Common myeloid progenitor, CD34-positive (primary cell): ENCODE measurements around the gene ANO2.

Source experiments
- CTCF ChIA-PET: fragments of 350-600 bp; sonication (Branson Sonifier 250); formaldehyde crosslinking; loops from one replicate; lab custom pipeline; 2021; ENCODE audit warnings: antibody characterized with exemption; lab: Charles Lee
- POLR2A ChIA-PET: fragments of 350-600 bp; sonication (Branson Sonifier 250); formaldehyde crosslinking; loops from one replicate; lab custom pipeline; 2021; ENCODE audit warnings: antibody characterized with exemption; lab: Charles Lee
- DNase-seq, 3 donors: peaks; one replicate each; pipeline versions ENCODE4 v3.0.0 to v3.0.0-alpha.2; 2013
- H3K27ac ChIP-seq, 2 experiments: 1 replicate in 1 of 2; 2 replicates in 1 of 2; pipeline ENCODE4 v1.7.0; 2013; ENCODE audit warnings: inconsistent platforms in 2 of 2, low read length in 2 of 2, mild to moderate bottlenecking in 2 of 2, low read depth in 1 of 2, moderate library complexity in 1 of 2; ENCODE audit not compliant: severe bottlenecking in 2 of 2, insufficient read depth in 1 of 2, poor library complexity in 1 of 2
- H3K27me3 ChIP-seq, 5 experiments: replicated peaks in 2 of 5; 1 replicate in 3 of 5; 2 replicates in 2 of 5; pipeline versions ENCODE4 v1.6.1 to v1.7.0; 2013; ENCODE audit warnings: low read length in 4 of 5, mild to moderate bottlenecking in 2 of 5, moderate library complexity in 2 of 5, inconsistent platforms in 1 of 5; ENCODE audit not compliant: insufficient read depth in 5 of 5, control insufficient read depth in 4 of 5
- H3K36me3 ChIP-seq, 4 experiments: 1 replicate in 2 of 4; 2 replicates in 2 of 4; pipeline versions ENCODE4 v1.6.1 to v1.7.0; 2013; ENCODE audit warnings: low read length in 3 of 4, control low read depth in 1 of 4, mild to moderate bottlenecking in 1 of 4; ENCODE audit not compliant: control insufficient read depth in 4 of 4, insufficient read depth in 4 of 4
- H3K4me1 ChIP-seq, 4 experiments: 1 replicate in 3 of 4; 2 replicates in 1 of 4; pipeline versions ENCODE4 v1.6.1 to v1.7.1; 2013; ENCODE audit warnings: low read length in 3 of 4, mild to moderate bottlenecking in 3 of 4, control low read depth in 1 of 4, inconsistent platforms in 1 of 4, moderate library complexity in 1 of 4; ENCODE audit not compliant: control insufficient read depth in 4 of 4, insufficient read depth in 4 of 4; ENCODE audit errors: control extremely low read depth in 1 of 4
- H3K4me3 ChIP-seq, 7 experiments: 1 replicate in 4 of 7; 2 replicates in 3 of 7; pipeline versions ENCODE4 v1.5.1 to v1.7.0; 2013; ENCODE audit warnings: mild to moderate bottlenecking in 7 of 7, low read length in 6 of 7, moderate library complexity in 6 of 7, inconsistent platforms in 2 of 7, low read depth in 2 of 7, control low read depth in 1 of 7; ENCODE audit not compliant: insufficient read depth in 4 of 7, control insufficient read depth in 1 of 7; ENCODE audit errors: extremely low read depth in 1 of 7
- H3K9me3 ChIP-seq, 5 experiments: 1 replicate in 4 of 5; 2 replicates in 1 of 5; pipeline versions ENCODE4 v1.6.1 to v1.7.1; 2013; ENCODE audit warnings: low read length in 4 of 5, mild to moderate bottlenecking in 2 of 5, inconsistent platforms in 1 of 5, low read depth in 1 of 5, moderate library complexity in 1 of 5; ENCODE audit not compliant: control insufficient read depth in 4 of 5, insufficient read depth in 2 of 5; ENCODE audit errors: control extremely low read depth in 1 of 5
- WGBS: methylation state at CpG from one replicate; pipeline ENCODE4 v1.1.5; 2013; ENCODE audit not compliant: insufficient coverage; 5-methylcytosine and 5-hydroxymethylcytosine counted together

Gene ANO2

GRCh38 chr12:5588591-5588990 is 356.5 kb downstream of the ANO2 start:
- 88% methylated on average over 6 of the region's 6 CpGs for WGBS
- H3K9me3 ChIP-seq: no peaks in the 10 kb centered on the region
- POLR2A ChIA-PET: no interaction called here
- H3K27me3 ChIP-seq: peaks cover 0 to 3% (median 0%) of the 10 kb centered on the region in 5 experiments
- no peaks in the 10 kb centered on the region for H3K36me3 ChIP-seq
- no peaks in the 10 kb centered on the region for H3K4me1 ChIP-seq
- no peak for DNase-seq
- H3K4me3 ChIP-seq: no peak overlapping the region
- CTCF ChIA-PET: no interaction called here
- H3K27ac ChIP-seq: no peak overlapping the region

- no peaks in the 10 kb centered on the region for H3K9me3 ChIP-seq
- ChIA-PET POLR2A (no interaction called here), CTCF (no interaction called here)
- H3K27me3 ChIP-seq: peaks cover 0 to 2% (median 0%) of the 10 kb centered on the region in 5 experiments
- H3K36me3 ChIP-seq: no peaks in the 10 kb centered on the region
- DNase-seq: no peak
- H3K4me3 ChIP-seq: no peak overlapping the region
- 100% methylated on average over 4 of the region's 7 CpGs for WGBS
- no peak overlapping the region for H3K27ac ChIP-seq
- no peaks in the 10 kb centered on the region for H3K4me1 ChIP-seq
Measured at GRCh38 chr12:5588176-5588575, 356.9 kb downstream of the ANO2 start.

GRCh38 chr12:5587711-5588121 is 357.3 kb downstream of the ANO2 start:
- POLR2A ChIA-PET: no interaction called here
- no peaks in the 10 kb centered on the region for H3K36me3 ChIP-seq
- 85% methylated on average over 5 of the region's 5 CpGs for WGBS
- H3K27me3 ChIP-seq: peaks cover 0 to 2% (median 0%) of the 10 kb centered on the region in 5 experiments
- no peaks in the 10 kb centered on the region for H3K9me3 ChIP-seq
- H3K27ac ChIP-seq: no peak overlapping the region
- CTCF ChIA-PET: no interaction called here
- DNase-seq: no peak
- no peak overlapping the region for H3K4me3 ChIP-seq
- H3K4me1 ChIP-seq: no peaks in the 10 kb centered on the region

- no peaks in the 10 kb centered on the region for H3K36me3 ChIP-seq
- no peak overlapping the region for H3K27ac ChIP-seq
- no peak overlapping the region for H3K4me3 ChIP-seq
- ChIA-PET POLR2A (no interaction called here), CTCF (no interaction called here)
- no peaks in the 10 kb centered on the region for H3K9me3 ChIP-seq
- no peak for DNase-seq
- 88% methylated on average over 4 of the region's 4 CpGs for WGBS
- H3K27me3 ChIP-seq: peaks cover 0 to 2% (median 0%) of the 10 kb centered on the region in 5 experiments
- no peaks in the 10 kb centered on the region for H3K4me1 ChIP-seq
Measured at GRCh38 chr12:5586201-5586600, 358.9 kb downstream of the ANO2 start.

GRCh38 chr12:5585178-5585577 is 359.9 kb downstream of the ANO2 start:
- no peak for DNase-seq
- ChIA-PET CTCF (no interaction called here), POLR2A (no interaction called here)
- 96% methylated on average over 3 of the region's 4 CpGs for WGBS
- no peak overlapping the region for H3K27ac ChIP-seq
- H3K27me3 ChIP-seq: peaks cover 0 to 2% (median 0%) of the 10 kb centered on the region in 5 experiments
- no peaks in the 10 kb centered on the region for H3K4me1 ChIP-seq
- H3K36me3 ChIP-seq: no peaks in the 10 kb centered on the region
- no peaks in the 10 kb centered on the region for H3K9me3 ChIP-seq
- no peak overlapping the region for H3K4me3 ChIP-seq

GRCh38 chr12:5584412-5585175 is 360.5 kb downstream of the ANO2 start:
- 96% methylated on average over 6 of the region's 9 CpGs for WGBS
- Histone ChIP-seq H3K9me3 (peaks cover 0 to under 1% (median 0%) of the 10 kb centered on the region in 5 experiments), H3K27me3 (peaks cover 0 to 2% (median 0%) of the 10 kb centered on the region in 5 experiments), H3K27ac (no peak overlapping the region), H3K4me1 (no peaks in the 10 kb centered on the region), H3K36me3 (no peaks in the 10 kb centered on the region), H3K4me3 (no peak overlapping the region)
- ChIA-PET CTCF (no interaction called here), POLR2A (no interaction called here)
- DNase-seq: no peak

GRCh38 chr12:5582541-5582940 is 362.5 kb downstream of the ANO2 start:
- Histone ChIP-seq H3K9me3 (peaks cover 0 to 1% (median 0%) of the 10 kb centered on the region in 5 experiments), H3K27ac (no peak overlapping the region), H3K4me1 (no peaks in the 10 kb centered on the region), H3K27me3 (peaks cover 0 to 2% (median 0%) of the 10 kb centered on the region in 5 experiments), H3K4me3 (no peak overlapping the region), H3K36me3 (no peaks in the 10 kb centered on the region)
- no peak for DNase-seq
- POLR2A ChIA-PET: no interaction called here
- CTCF ChIA-PET: no interaction called here
- 100% methylated on average over 4 of the region's 4 CpGs for WGBS
